Heart left ventricle (tissue), 16 donors: ENCODE measurements around the gene ASPSCR1. TPM values are rescaled to one million over a fixed set of nuclear protein-coding genes. Genes with fewer than 3 reads are reported as not detected.

ENCODE experiments used
- ATAC-seq, 4 donors: fragments of 200-7000 bp; cut with Tn5 transposase; one replicate each; pipeline ENCODE4 v1.9.1; 2020 to 2022; ENCODE audit warnings: moderate library complexity in 4 of 4, mild to moderate bottlenecking in 3 of 4, moderate number of reproducible peaks in 1 of 4
- DNase-seq, 5 donors: peaks; one replicate each; pipeline ENCODE4 v3.0.0-alpha.2; 2020
- H3K27ac ChIP-seq, 12 donors: fragments of 200-600 bp; sonication (generic) in 4 of 12; one replicate each; pipeline versions ENCODE4 v1.5.0 to v1.8.0; 2016 to 2022; ENCODE audit warnings: mild to moderate bottlenecking in 2 of 12
- H3K27me3 ChIP-seq, 9 donors: fragments of 200-600 bp; sonication (generic) in 2 of 9; one replicate each; pipeline versions ENCODE4 v1.5.1 to v1.8.0; 2016 to 2022; ENCODE audit warnings: mild to moderate bottlenecking in 3 of 9
- H3K36me3 ChIP-seq, 9 donors: fragments of 200-600 bp; sonication (generic) in 2 of 9; one replicate each; pipeline versions ENCODE4 v1.5.0 to v1.8.0; 2018 to 2022; ENCODE audit warnings: mild to moderate bottlenecking in 2 of 9
- H3K4me1 ChIP-seq, 12 donors: fragments of 200-600 bp; sonication (generic) in 4 of 12; one replicate each; pipeline versions ENCODE4 v1.5.0 to v1.8.0; 2016 to 2022; ENCODE audit warnings: mild to moderate bottlenecking in 3 of 12
- H3K4me3 ChIP-seq, 12 donors: fragments of 200-600 bp; sonication (generic) in 4 of 12; one replicate each; pipeline versions ENCODE4 v1.5.0 to v1.8.0; 2017 to 2022; ENCODE audit warnings: mild to moderate bottlenecking in 9 of 12, moderate library complexity in 4 of 12
- H3K9me3 ChIP-seq, 12 donors: fragments of 200-600 bp; sonication (generic) in 4 of 12; one replicate each; pipeline versions ENCODE4 v1.5.0 to v1.8.0; 2016 to 2022; ENCODE audit warnings: mild to moderate bottlenecking in 1 of 12
- CTCF ChIP-seq, 12 donors: fragments of 200-600 bp; sonication (generic) in 4 of 12; IDR thresholded peaks; one replicate each; pipeline versions ENCODE4 v1.5.0 to v1.8.0; 2018 to 2022; ENCODE audit warnings: antibody characterized with exemption in 12 of 12, mild to moderate bottlenecking in 5 of 12
- POLR2A ChIP-seq, 2 donors: fragments of 450-650 bp; IDR thresholded peaks; one replicate each; pipeline ENCODE4 v1.6.1; 2017; ENCODE audit warnings: antibody characterized with exemption in 2 of 2, mild to moderate bottlenecking in 2 of 2, moderate library complexity in 2 of 2
- WGBS, 4 donors: extraction: QIAGEN DNeasy Blood & Tissue Kit in 2 of 4; methylation state at CpG; one replicate each; pipeline versions ENCODE4 v1.1.5 to v1.1.7; 2013 to 2018; 5-methylcytosine and 5-hydroxymethylcytosine counted together
- intact Hi-C, 10 donors: fragments of 100-400 bp; cut with DNase I; formaldehyde crosslinking; loops; one replicate each; pipeline versions ENCODE4 v1.11.1 to v1.14.2; 2022
- polyA plus RNA-seq, 2 donors: library from polyadenylated mRNA; stranded (reverse); fragments of 200-250 nt; gene quantifications; one replicate each; pipeline ENCODE4 v1.2.3, GENCODE V29; 2013
- total RNA-seq, 9 donors: library from RNA; depleted of rRNA in 2 of 9; stranded (reverse); fragments of >200 nt in 2 of 9; fragmentation: NEBNext Ultra II Directional in 3 of 9; extraction: Animal tissue kit (Norgen Biotek cat#: 25700) in 3 of 9; gene quantifications; one replicate each; pipeline versions ENCODE4 v1.1.0 to v1.2.4, GENCODE V29; 2016 to 2023
- donor health status: ischemic (EF 13 %, LVEDD 7.1; RV severe dilation, severe dysfunction).
- donor health status: healthy with polysubstance abuse.
- donor health status: DM: no; HTN: yes; CAD: no.
- donor health status: DM: no; HTN: no; CAD: no.
- donor health status: ischemic (EF 25% LVEDD 6.9; RV normal size, moderate dysfunction).
- donor health status: ischemic (EF 25% LVEDD 5.7; RV mildly dilated, moderate dysfunction).
- donor health status: healthy.
- donor health status: DM: yes; HTN: yes; CAD: no.
- donor health status: ischemic (EF 35%, LVEDD 5.7; RV mildly dilated, moderate dysfunction).
- donor health status: nonischemic (EF 11% LVEDD 7.7; RV severe dilation, severe dysfunction).
- donor health status: DM: yes; HTN: yes; CAD: no.
- donor health status: PGD.
- donor health status: ischemic (EF 29% LVEDD 5.4; RV normal size, mild dysfunction).
- donor health status: nonischemic (EF 23%, LVEDD 6.1; RV moderate dilation, normal function).

ASPSCR1 gene
- total and polyA plus RNA-seq, 11 donors = 15.1 to 43.6 (median 22.9) TPM

GRCh38 chr17:82055965-82056728, 78.7 kb downstream of the ASPSCR1 start:
- intact Hi-C loops = loop anchor here in 1 of 10 donors (5.0 kb wide), 1 partner anchor 41 kb away; the partner anchor contains the start of gene FASN
- no peak for ATAC-seq

DNA sequence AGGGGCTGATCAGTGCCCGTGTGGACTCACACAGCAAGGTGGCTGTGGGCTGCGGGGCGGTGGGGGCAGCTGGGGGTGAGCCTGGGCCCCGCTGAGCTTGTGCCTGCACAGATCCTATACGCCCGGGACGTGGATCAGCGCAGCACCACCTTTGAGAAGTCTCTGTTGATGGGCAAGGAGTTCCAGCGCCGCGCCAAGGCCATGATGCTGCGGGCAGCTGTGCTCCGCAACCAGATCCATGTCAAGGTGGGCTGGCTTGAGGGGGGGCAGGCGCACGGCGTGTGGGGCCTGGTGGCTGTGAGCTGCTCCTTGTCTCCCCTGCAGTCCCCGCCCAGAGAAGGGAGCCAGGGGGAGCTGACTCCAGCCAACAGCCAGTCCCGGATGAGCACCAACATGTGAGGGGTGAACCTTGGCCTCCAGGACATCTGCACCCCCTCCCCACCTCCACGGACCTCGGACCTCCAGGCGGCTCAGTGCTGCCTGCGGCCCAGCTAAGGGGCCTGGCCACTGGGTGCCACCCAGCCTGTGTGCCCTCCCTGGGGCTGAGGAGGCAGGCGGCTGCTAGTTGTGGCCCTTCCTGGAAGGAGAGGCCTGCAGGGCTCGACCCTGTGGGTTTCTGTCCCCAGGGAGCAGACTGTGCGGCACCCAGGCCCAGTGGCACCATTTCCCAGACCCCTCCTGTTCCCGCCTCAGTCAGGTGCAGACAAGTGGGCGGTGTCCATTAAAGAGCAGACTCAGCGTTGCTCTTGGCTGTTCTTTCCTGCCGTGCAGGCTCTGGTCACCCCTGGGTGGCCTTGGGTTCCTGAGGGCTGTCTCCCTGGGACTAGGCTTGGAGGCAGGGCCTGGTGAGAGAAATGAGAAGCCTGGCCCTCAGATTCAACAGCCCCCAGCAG, 79.5 kb downstream of the ASPSCR1 start:
- ATAC-seq (no peak), DNase-seq (peak in 2 of 5 donors; percentile 24 to 61)
- H3K27me3 ChIP-seq = no peaks in the 10 kb centered on the region
- H3K36me3 ChIP-seq = peaks cover 0 to 83% (median 72%) of the 10 kb centered on the region in 9 donors
- H3K27ac ChIP-seq = no peak overlapping the region
- H3K4me1 ChIP-seq = peaks cover 0 to 19% (median 15%) of the 10 kb centered on the region in 12 donors
- TF ChIP-seq CTCF (IDR thresholded peaks at IDR 0.05) = no peak
- TF ChIP-seq POLR2A (IDR thresholded peaks at IDR 0.05) = no peak
- H3K4me3 ChIP-seq = no peak overlapping the region
- H3K9me3 ChIP-seq = no peaks in the 10 kb centered on the region
- intact Hi-C loops = loop anchor here in 1 of 10 donors (5.0 kb wide), 1 partner anchor 40 kb away; the partner anchor contains the start of gene FASN
- 81 to 85% (median 83%) methylated on average over 24 to 29 of the region's 29 CpGs for WGBS, 4 donors

More at GRCh38 chr17:82055965-82056728, 78.7 kb downstream of the ASPSCR1 start:
- WGBS, 4 donors = 88 to 91% (median 90%) methylated on average over 18 to 28 of the region's 28 CpGs
- H3K9me3 ChIP-seq = no peaks in the 10 kb centered on the region
- H3K27me3 ChIP-seq = no peaks in the 10 kb centered on the region
- TF ChIP-seq CTCF (IDR thresholded peaks at IDR 0.05) = no peak
- TF ChIP-seq POLR2A (IDR thresholded peaks at IDR 0.05) = no peak
- DNase-seq = peak in 2 of 5 donors; percentile 19 to 23
- H3K4me1 ChIP-seq = peaks cover 0 to 20% (median 15%) of the 10 kb centered on the region in 12 donors
- no peak overlapping the region for H3K27ac ChIP-seq
- H3K4me3 ChIP-seq = no peak overlapping the region
- H3K36me3 ChIP-seq = peaks cover 0 to 78% (median 68%) of the 10 kb centered on the region in 9 donors

- Histone ChIP-seq H3K27me3 (no peaks in the 10 kb centered on the region), H3K27ac (no peak overlapping the region), H3K4me3 (no peak overlapping the region), H3K4me1 (peaks cover 0 to 7% (median 4%) of the 10 kb centered on the region in 12 donors), H3K36me3 (peaks cover 0 to 96% (median 83%) of the 10 kb centered on the region in 9 donors), H3K9me3 (no peaks in the 10 kb centered on the region)
- peak in 1 of 5 donors; percentile 53 for DNase-seq
- no peak for TF ChIP-seq POLR2A (IDR thresholded peaks at IDR 0.05)
- no peak for TF ChIP-seq CTCF (IDR thresholded peaks at IDR 0.05)
- ATAC-seq = no peak
- intact Hi-C loops = loop anchor here in 1 of 10 donors (5.0 kb wide), 1 partner anchor 39 kb away; the partner anchor contains the start of gene FASN
- 78 to 90% (median 82%) methylated on average over 8 to 17 of the region's 17 CpGs for WGBS, 4 donors
These were observed 80.9 kb downstream of the ASPSCR1 start for GRCh38 chr17:82058230-82058854.
